IMR-90 (cell line): ENCODE measurements around the gene ADGRD1. TPM values are rescaled to one million over a fixed set of nuclear protein-coding genes. Genes with fewer than 3 reads are reported as not detected.

ENCODE experiments used
- ATAC-seq: fragments of 200-7000 bp; cut with Tn5 transposase; 2 replicates; pipeline ENCODE4 v1.9.1; 2020; ENCODE audit warnings: low read depth, mild to moderate bottlenecking, moderate library complexity
- BruUV-seq: library from RNA; stranded (reverse); fragments of 400-500 nt; replicated peaks from 2 replicates; lab custom pipeline; 2021; lab: Mats Ljungman, UMichigan
- CTCF ChIA-PET: fragments of 300-600 bp; formaldehyde crosslinking; extraction: SDS; loops from one replicate; lab custom pipeline; 2021; ENCODE audit warnings: antibody characterized with exemption; lab: Yijun Ruan, JAX
- POLR2A ChIA-PET: fragments of 300-600 bp; sonication (Branson Sonifier 250); formaldehyde crosslinking; loops from one replicate; lab custom pipeline; 2022; ENCODE audit warnings: antibody characterized with exemption; ENCODE audit not compliant: unreplicated experiment; lab: Charles Lee
- DNase-seq: peaks from one replicate; pipeline ENCODE4 v3.0.0; 2013
- H2AFZ ChIP-seq: replicated peaks from 2 replicates; pipeline ENCODE3; 2013; ENCODE audit warnings: low read length, mild to moderate bottlenecking; ENCODE audit not compliant: poor library complexity
- H2AK5ac ChIP-seq: 2 replicates; pipeline ENCODE4 v1.6.1; 2013; ENCODE audit warnings: low read depth, low read length, inconsistent platforms
- H2AK9ac ChIP-seq: replicated peaks from 2 replicates; pipeline ENCODE3; 2013; ENCODE audit warnings: mild to moderate bottlenecking, low read depth, low read length, moderate library complexity; ENCODE audit not compliant: poor library complexity
- H2BK120ac ChIP-seq: 2 replicates; pipeline ENCODE4 v1.6.1; 2013; ENCODE audit warnings: low read depth, low read length, inconsistent platforms
- H2BK15ac ChIP-seq: 3 replicates; pipeline ENCODE4 v1.6.1; 2013; ENCODE audit warnings: low read depth, low read length, inconsistent platforms
- H2BK20ac ChIP-seq: 2 replicates; pipeline ENCODE4 v1.6.1; 2013; ENCODE audit warnings: low read depth, mild to moderate bottlenecking, inconsistent platforms, low read length, moderate library complexity
- H2BK5ac ChIP-seq: 2 replicates; pipeline ENCODE4 v1.6.1; 2013; ENCODE audit warnings: mild to moderate bottlenecking, low read depth, low read length, inconsistent platforms; ENCODE audit not compliant: poor library complexity, severe bottlenecking
- H3K14ac ChIP-seq: replicated peaks from 2 replicates; pipeline ENCODE4 v1.6.1; 2013; ENCODE audit warnings: low read depth, low read length, inconsistent platforms
- H3K18ac ChIP-seq: 2 replicates; pipeline ENCODE4 v1.6.1; 2013; ENCODE audit warnings: low read depth, low read length, control low read depth
- H3K23ac ChIP-seq: 2 replicates; pipeline ENCODE4 v1.6.1; 2013; ENCODE audit warnings: low read depth, low read length, inconsistent platforms
- H3K27ac ChIP-seq: 2 replicates; pipeline ENCODE4 v1.5.1; 2013; ENCODE audit warnings: mild to moderate bottlenecking, control low read depth, low read length; ENCODE audit not compliant: insufficient read depth
- H3K27me3 ChIP-seq: 2 replicates; pipeline ENCODE4 v1.6.1; 2013; ENCODE audit warnings: low read length; ENCODE audit not compliant: control insufficient read depth, insufficient read depth
- H3K36me3 ChIP-seq: 2 replicates; pipeline ENCODE4 v1.6.1; 2013; ENCODE audit warnings: low read length, mixed read lengths; ENCODE audit not compliant: control insufficient read depth, insufficient read depth
- H3K4ac ChIP-seq: 2 replicates; pipeline ENCODE4 v1.6.1; 2013; ENCODE audit warnings: low read depth, low read length, inconsistent platforms
- H3K4me1 ChIP-seq: 2 replicates; pipeline ENCODE4 v1.6.1; 2013; ENCODE audit warnings: low read length, mixed read lengths; ENCODE audit not compliant: control insufficient read depth, insufficient read depth
- H3K4me2 ChIP-seq: 2 replicates; pipeline ENCODE4 v1.6.1; 2013; ENCODE audit warnings: low read depth, mild to moderate bottlenecking, control low read depth, low read length, moderate library complexity
- H3K4me3 ChIP-seq: 2 replicates; pipeline ENCODE4 v1.5.1; 2013; ENCODE audit warnings: low read depth, mild to moderate bottlenecking, control low read depth, low read length, moderate library complexity; ENCODE audit not compliant: insufficient read depth
- H3K56ac ChIP-seq: 2 replicates; pipeline ENCODE4 v1.6.1; 2013; ENCODE audit warnings: low read length, inconsistent platforms; ENCODE audit not compliant: insufficient read depth; ENCODE audit errors: extremely low read depth
- H3K79me1 ChIP-seq, 2 experiments: 2 replicates each; pipeline ENCODE4 v1.6.1; 2013; ENCODE audit warnings: low read length in 2 of 2, inconsistent platforms in 1 of 2, low read depth in 1 of 2
- H3K9ac ChIP-seq: 2 replicates; pipeline ENCODE4 v1.6.1; 2013; ENCODE audit warnings: low read depth, low read length, control low read depth
- H3K9me1 ChIP-seq: 2 replicates; pipeline ENCODE4 v1.6.1; 2013; ENCODE audit warnings: low read length, inconsistent platforms; ENCODE audit not compliant: insufficient read depth
- H3K9me3 ChIP-seq: 2 replicates; pipeline ENCODE4 v1.6.1; 2013; ENCODE audit warnings: low read length; ENCODE audit not compliant: control insufficient read depth, insufficient read depth
- H4K20me1 ChIP-seq: 2 replicates; pipeline ENCODE4 v1.6.1; 2013; ENCODE audit warnings: low read length, inconsistent platforms; ENCODE audit not compliant: insufficient read depth
- H4K5ac ChIP-seq: 2 replicates; pipeline ENCODE4 v1.6.1; 2013; ENCODE audit warnings: mild to moderate bottlenecking, low read depth, low read length, control low read depth
- H4K8ac ChIP-seq, 2 experiments: 2 replicates each; pipeline ENCODE4 v1.6.1; 2013; ENCODE audit warnings: low read depth in 2 of 2, low read length in 2 of 2, control low read depth in 1 of 2, inconsistent platforms in 1 of 2
- H4K91ac ChIP-seq: 2 replicates; pipeline ENCODE4 v1.6.1; 2013; ENCODE audit warnings: low read depth, low read length, inconsistent platforms; ENCODE audit not compliant: insufficient read depth
- BHLHE40 ChIP-seq: fragments of 150-350 bp; IDR thresholded peaks from 2 replicates; pipeline ENCODE4 v1.6.1; 2016; ENCODE audit warnings: mild to moderate bottlenecking, low read depth, low read length
- CEBPB ChIP-seq: IDR thresholded peaks from 2 replicates; pipeline ENCODE4 v1.6.1; 2012; ENCODE audit warnings: low read depth, low read length, improper control_type of control experiment
- CHD1 ChIP-seq: IDR thresholded peaks from 2 replicates; pipeline ENCODE4 v1.6.1; 2012; ENCODE audit warnings: low read depth, low read length, improper control_type of control experiment
- CTCF ChIP-seq: conservative IDR thresholded peaks from 2 replicates; pipeline ENCODE4 v1.5.1; 2012; ENCODE audit warnings: mild to moderate bottlenecking, low read depth, low read length, improper control_type of control experiment
- FOS ChIP-seq: fragments of 150-350 bp; IDR thresholded peaks from 2 replicates; pipeline ENCODE4 v1.6.1; 2016; ENCODE audit warnings: low read depth, low read length
- MAFK ChIP-seq: IDR thresholded peaks from 2 replicates; pipeline ENCODE4 v1.6.1; 2012; ENCODE audit warnings: low read depth, low read length, improper control_type of control experiment
- MAZ ChIP-seq: IDR thresholded peaks from 2 replicates; pipeline ENCODE4 v1.6.1; 2012; ENCODE audit warnings: low read depth, mild to moderate bottlenecking, low read length, improper control_type of control experiment, moderate library complexity, borderline replicate concordance
- MXI1 ChIP-seq: IDR thresholded peaks from 2 replicates; pipeline ENCODE4 v1.6.1; 2012; ENCODE audit warnings: low read depth, mild to moderate bottlenecking, low read length, moderate library complexity, borderline replicate concordance
- NFE2L2 ChIP-seq: fragments of 150-350 bp; IDR thresholded peaks from 2 replicates; pipeline ENCODE4 v1.6.1; 2016; ENCODE audit warnings: low read depth, mild to moderate bottlenecking, low read length
- POLR2A ChIP-seq: IDR thresholded peaks from 2 replicates; pipeline ENCODE4 v1.6.1; 2012; ENCODE audit warnings: mild to moderate bottlenecking, low read depth, low read length
- RAD21 ChIP-seq: IDR thresholded peaks from 2 replicates; pipeline ENCODE4 v1.6.1; 2012; ENCODE audit warnings: low read length, improper control_type of control experiment
- RCOR1 ChIP-seq: IDR thresholded peaks from 2 replicates; pipeline ENCODE4 v1.6.1; 2012; ENCODE audit warnings: mild to moderate bottlenecking, low read length, improper control_type of control experiment; ENCODE audit not compliant: insufficient replicate concordance
- RFX5 ChIP-seq: IDR thresholded peaks from 2 replicates; pipeline ENCODE4 v1.8.0; 2012; ENCODE audit warnings: low read depth, mild to moderate bottlenecking, low read length, moderate library complexity
- SMC3 ChIP-seq: fragments of 150-350 bp; IDR thresholded peaks from 2 replicates; pipeline ENCODE4 v1.6.1; 2016; ENCODE audit warnings: low read depth, mild to moderate bottlenecking, antibody characterized with exemption, low read length, moderate library complexity
- WGBS, 2 experiments: methylation state at CpG; one replicate each; pipeline versions ENCODE4 v1.1.5 to v1.1.7; 2013; ENCODE audit warnings: missing lambda C conversion rate in 2 of 2; ENCODE audit not compliant: insufficient read length in 1 of 2; ENCODE audit errors: extremely low coverage in 2 of 2; 5-methylcytosine and 5-hydroxymethylcytosine counted together
- dilution Hi-C: fragments of 300-500 bp; cut with HindIII; formaldehyde crosslinking; loops from one replicate; pipeline ENCODE4 v1.14.3; 2018; ENCODE audit warnings: low sequenced_read_pairs; ENCODE audit not compliant: unreplicated experiment
- in situ Hi-C: fragments of 300-500 bp; cut with MboI; formaldehyde crosslinking; loops from 3 replicates; pipeline ENCODE4 v1.14.3; 2019; ENCODE audit warnings: low sequenced_read_pairs, inconsistent platforms, mixed read lengths
- intact Hi-C: fragments of 100-400 bp; cut with micrococcal nuclease; formaldehyde crosslinking; loops from 2 replicates; pipeline ENCODE4 v1.10.0; 2022
- polyA plus RNA-seq, 3 experiments: library from polyadenylated mRNA; depleted of rRNA; stranded (reverse); fragments of >200 nt; gene quantifications; 2 replicates each; pipeline ENCODE4 v1.2.3, GENCODE V29; 2012; ENCODE audit warnings: low replicate concordance in 1 of 3
- total RNA-seq: library from RNA; depleted of rRNA; stranded (reverse); fragments of >200 nt; gene quantifications from 2 replicates; pipeline ENCODE4 v1.2.3, GENCODE V29; 2012
- TF ChIP-seq, protein P1 (sequence below): fragments of 150-350 bp; IDR thresholded peaks from 2 replicates; pipeline ENCODE4 v1.6.1; 2017; ENCODE audit warnings: mild to moderate bottlenecking, antibody characterized with exemption, low read length, low read depth
- TF ChIP-seq, protein P2 (sequence below): fragments of 150-350 bp; IDR thresholded peaks from 2 replicates; pipeline ENCODE4 v1.6.1; 2016; ENCODE audit warnings: low read depth, mild to moderate bottlenecking, low read length, moderate library complexity, borderline replicate concordance

Gene ADGRD1
- total and polyA plus RNA-seq, 2 of the 4 experiments (the other 2 are of a cell fraction), result not detected

GRCh38 chr12:131093604-131093955, 139.9 kb downstream of the ADGRD1 start:
- CTCF ChIA-PET, result no interaction called here
- no peak overlapping the region for H2AK5ac ChIP-seq
- no TSS peak for BruUV-seq
- H4K5ac ChIP-seq, result no peak overlapping the region
- no peak overlapping the region for H3K4me2 ChIP-seq
- H4K8ac ChIP-seq, result no peak overlapping the region
- intact Hi-C loops (no loop called here), in situ Hi-C loops (no loop called here), dilution Hi-C loops (no loop called here)
- ATAC-seq (no peak), DNase-seq (no peak)
- H2BK120ac ChIP-seq, result no peak overlapping the region
- H3K4ac ChIP-seq, result no peak overlapping the region
- no peaks in the 10 kb centered on the region for H4K20me1 ChIP-seq
- H3K9me3 ChIP-seq, result peaks cover 62% of the 10 kb centered on the region
- no peaks in the 10 kb centered on the region for H3K9me1 ChIP-seq
- H3K4me1 ChIP-seq, result no peaks in the 10 kb centered on the region
- no peaks in the 10 kb centered on the region for H3K27me3 ChIP-seq
- POLR2A ChIA-PET, result no interaction called here
- H3K9ac ChIP-seq, result no peak overlapping the region
- no peak overlapping the region for H2BK20ac ChIP-seq
- no CpG with 5 or more reads among the region's 5 CpGs for WGBS, 2 experiments
- H4K91ac ChIP-seq, result no peak overlapping the region
- no peak overlapping the region for H3K14ac ChIP-seq
- no peak overlapping the region for H2BK5ac ChIP-seq
- no peaks in the 10 kb centered on the region for H3K36me3 ChIP-seq
- H2AFZ ChIP-seq, result no peak overlapping the region
- no peaks in the 10 kb centered on the region for H3K79me1 ChIP-seq
- no peak overlapping the region for H3K27ac ChIP-seq
- H3K56ac ChIP-seq, result no peak overlapping the region
- H2BK15ac ChIP-seq, result no peak overlapping the region
- H2AK9ac ChIP-seq, result no peak overlapping the region
- no peak overlapping the region for H3K23ac ChIP-seq
- H3K4me3 ChIP-seq, result no peak overlapping the region
- no peak overlapping the region for H3K18ac ChIP-seq
- TF ChIP-seq MXI1 (no peak), MAZ (no peak), NFE2L2 (no peak), CHD1 (no peak), CTCF (no peak), BHLHE40 (no peak), POLR2A (no peak), RAD21 (no peak), FOS (no peak), RFX5 (no peak), CEBPB (no peak), SMC3 (no peak), RCOR1 (no peak), MAFK (no peak)
- TF ChIP-seq, protein P1, sequence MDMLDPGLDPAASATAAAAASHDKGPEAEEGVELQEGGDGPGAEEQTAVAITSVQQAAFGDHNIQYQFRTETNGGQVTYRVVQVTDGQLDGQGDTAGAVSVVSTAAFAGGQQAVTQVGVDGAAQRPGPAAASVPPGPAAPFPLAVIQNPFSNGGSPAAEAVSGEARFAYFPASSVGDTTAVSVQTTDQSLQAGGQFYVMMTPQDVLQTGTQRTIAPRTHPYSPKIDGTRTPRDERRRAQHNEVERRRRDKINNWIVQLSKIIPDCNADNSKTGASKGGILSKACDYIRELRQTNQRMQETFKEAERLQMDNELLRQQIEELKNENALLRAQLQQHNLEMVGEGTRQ, result no peak
- TF ChIP-seq, protein P2, sequence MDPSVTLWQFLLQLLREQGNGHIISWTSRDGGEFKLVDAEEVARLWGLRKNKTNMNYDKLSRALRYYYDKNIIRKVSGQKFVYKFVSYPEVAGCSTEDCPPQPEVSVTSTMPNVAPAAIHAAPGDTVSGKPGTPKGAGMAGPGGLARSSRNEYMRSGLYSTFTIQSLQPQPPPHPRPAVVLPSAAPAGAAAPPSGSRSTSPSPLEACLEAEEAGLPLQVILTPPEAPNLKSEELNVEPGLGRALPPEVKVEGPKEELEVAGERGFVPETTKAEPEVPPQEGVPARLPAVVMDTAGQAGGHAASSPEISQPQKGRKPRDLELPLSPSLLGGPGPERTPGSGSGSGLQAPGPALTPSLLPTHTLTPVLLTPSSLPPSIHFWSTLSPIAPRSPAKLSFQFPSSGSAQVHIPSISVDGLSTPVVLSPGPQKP, result no peak
